ENCODE results near the gene TMEM269.
"Not testable (repeated sequence)": the region's sequence is repeated elsewhere in the genome, so short reads cannot be mapped to it uniquely, and the experiment has no call there.

The TMEM269 gene

GRCh38 chr1:42777852-42778251 is 6.9 kb upstream of the TMEM269 start:
- DNase-seq = peak in 1 of 2 donors; percentile 33

GRCh38 chr1:42779725-42780124 is 5.1 kb upstream of the TMEM269 start:
- no peak for DNase-seq

DNA sequence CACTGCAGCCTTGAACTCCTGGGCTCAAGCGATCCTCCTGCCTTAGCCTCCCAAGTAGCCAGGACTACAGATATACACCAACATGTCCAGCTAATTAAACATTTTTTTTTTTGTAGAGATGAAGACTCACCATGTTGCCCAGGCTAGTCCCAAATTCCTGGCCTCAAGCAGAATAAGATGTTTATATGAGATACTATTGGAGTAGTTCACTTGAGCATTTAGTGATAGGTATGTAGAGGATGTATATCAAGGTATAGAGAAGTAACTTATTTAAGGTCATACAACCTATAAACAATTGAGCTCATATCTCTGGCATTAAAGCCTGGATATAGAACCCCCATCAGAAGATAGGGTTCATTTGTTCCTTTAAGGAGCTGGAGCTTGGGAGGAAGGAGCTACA is 4.6 kb upstream of the TMEM269 start:
- DNase-seq = no peak

GRCh38 chr1:42783092-42783491 is 1.7 kb upstream of the TMEM269 start:
- DNase-seq = no peak

DNA sequence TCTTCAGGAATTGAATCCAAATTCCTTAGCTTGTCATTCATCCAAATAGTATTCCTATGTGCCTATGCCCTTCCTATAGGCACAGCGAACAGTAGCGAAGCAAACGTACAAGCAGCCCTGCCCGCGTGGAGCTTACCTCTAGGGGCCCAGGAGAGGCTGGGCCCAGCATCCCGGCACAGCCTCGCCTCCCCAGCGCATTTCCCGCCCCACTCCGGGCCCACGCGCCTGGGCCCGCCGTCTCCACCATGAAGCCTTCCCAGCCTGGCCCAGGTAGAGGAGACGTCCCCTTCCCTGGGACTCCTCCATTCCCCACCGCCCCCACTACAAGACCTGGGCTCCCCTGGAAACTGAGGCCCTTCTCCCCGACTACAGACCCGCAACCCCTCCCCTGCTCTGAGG is 245 bp upstream of the TMEM269 start:
- no peak for DNase-seq

- DNase-seq = no peak
These were observed 1.3 kb downstream of the TMEM269 start for GRCh38 chr1:42786097-42786496.

- DNase-seq = no peak
These were observed 3.2 kb downstream of the TMEM269 start for GRCh38 chr1:42788021-42788420.

DNA sequence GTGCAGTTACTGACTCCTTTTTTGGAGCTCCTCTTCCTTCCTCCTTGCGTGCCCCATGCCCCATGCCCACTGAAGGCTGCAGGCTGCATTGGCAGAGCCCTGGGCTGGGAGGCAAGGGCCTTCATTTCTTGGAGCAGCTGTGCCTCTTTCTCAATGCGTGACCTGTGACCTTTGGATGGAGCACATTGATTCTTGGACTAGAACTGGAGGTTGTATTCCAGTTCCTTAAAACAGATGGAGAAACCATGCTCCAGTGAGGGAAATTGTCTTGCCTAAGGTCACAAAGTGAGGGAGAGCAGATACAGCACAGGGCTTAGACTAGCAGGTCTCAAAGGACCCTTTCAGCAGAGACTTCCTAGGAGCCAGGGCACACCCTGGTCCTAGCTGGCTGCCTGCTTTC is 9.0 kb downstream of the TMEM269 start:
- no peak for DNase-seq

- DNase-seq = no peak
These were observed 12.6 kb downstream of the TMEM269 start for GRCh38 chr1:42797414-42797813.

- DNase-seq = no peak
These were observed 13.2 kb downstream of the TMEM269 start for GRCh38 chr1:42797979-42798378.

- no peak for DNase-seq
These were observed 17.2 kb downstream of the TMEM269 start for GRCh38 chr1:42801832-42802473.

- no peak for DNase-seq
These were observed 21.4 kb downstream of the TMEM269 start for GRCh38 chr1:42806171-42806570.

DNA sequence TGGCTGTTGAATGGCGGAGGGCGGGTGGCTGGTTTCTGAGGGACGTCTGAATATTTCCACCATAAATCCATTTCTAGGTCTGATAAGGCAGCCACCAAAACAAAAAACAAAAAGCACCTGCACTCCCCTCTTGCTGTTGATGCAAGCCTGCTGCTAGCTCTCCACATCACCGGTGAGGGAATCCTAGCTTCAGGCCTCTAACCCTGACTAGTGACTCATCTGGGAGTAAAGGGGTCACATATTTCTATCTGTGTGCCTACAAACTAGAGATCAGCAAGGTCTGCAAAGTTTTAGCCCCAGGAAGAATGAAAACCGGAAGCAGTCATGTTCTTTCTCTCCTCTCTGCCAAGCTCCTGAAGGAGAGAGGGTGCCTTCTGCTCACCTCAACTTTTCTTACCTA is 21.8 kb downstream of the TMEM269 start:
- no peak for DNase-seq

- no peak for DNase-seq
These were observed 22.4 kb downstream of the TMEM269 start for GRCh38 chr1:42807056-42807668.

- DNase-seq = not testable (repeated sequence)
These were observed 30.0 kb downstream of the TMEM269 start for GRCh38 chr1:42814815-42815214.

DNA sequence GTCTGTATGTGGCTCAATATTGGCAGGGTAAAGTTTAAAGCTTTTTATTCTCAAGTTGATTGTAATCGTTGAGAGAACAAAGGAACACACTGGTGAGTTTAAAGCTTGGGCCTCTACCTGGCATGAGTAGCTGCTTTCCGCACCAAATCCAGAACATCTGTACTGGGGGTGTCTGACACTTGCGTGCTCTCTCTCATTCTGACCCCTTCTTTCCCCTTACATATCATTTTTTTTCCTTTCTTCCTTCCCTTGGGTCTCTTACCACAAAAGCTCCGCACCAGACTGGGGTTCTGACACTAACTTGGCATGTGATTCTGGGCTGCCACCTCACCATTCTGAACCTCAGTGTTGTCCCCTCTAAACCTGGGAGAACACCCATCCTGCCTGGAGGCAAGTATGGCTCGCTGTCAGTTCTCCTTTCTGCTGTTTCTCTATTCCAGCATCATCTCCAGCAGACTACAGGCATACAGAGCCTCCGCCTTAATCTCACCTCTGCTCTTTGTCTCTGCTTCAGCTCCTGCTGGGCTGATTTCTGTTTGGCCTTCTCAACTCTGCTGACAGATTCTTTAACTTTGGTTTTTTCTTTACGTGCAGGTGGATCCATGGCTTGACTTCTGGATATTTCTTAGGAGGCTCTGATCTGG is 31.3 kb downstream of the TMEM269 start:
- DNase-seq = peak in 1 of 2 donors; percentile 11

DNA sequence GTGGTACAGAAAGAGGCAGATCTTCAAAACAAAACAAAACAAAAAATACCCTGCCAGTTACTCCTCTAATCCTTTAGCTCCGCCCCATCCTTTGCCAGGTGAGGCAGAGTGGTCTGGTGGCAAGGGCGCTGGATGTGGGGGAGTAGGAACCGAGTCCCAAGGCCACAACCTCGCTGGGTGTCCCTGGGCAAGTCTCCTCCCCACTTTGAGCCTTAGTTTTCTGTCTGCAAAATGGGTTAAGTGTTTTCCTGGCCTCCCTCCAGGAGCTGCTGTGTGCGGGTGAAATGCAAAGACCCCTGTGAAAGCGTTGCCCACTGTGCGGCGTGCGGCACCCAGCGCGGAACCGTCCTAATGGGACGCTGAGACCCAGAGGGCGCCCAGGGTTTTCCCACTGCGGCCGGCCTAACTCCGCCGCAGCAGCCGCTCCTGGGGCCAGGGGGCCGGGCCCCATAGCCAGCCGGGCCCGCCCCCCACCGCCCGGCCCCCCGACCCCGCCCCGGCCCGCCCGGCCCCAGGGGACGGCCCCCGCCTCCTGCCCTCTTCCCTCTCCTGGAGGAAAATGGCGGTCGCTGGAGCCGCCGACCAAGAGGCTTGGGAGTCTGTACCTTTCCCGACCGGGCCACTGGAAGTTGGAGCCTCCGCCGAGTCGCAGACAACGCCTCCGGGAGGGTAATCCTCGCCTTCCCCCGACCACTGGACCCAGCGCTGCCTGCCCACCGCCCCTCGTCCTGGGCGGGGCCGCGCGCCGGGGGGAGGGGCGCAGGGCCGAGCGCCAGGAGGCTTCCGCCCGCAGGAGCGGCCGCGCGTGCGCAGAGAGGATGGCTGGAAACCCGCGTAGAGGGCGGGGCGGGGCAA is 32.0 kb downstream of the TMEM269 start, which contains the start of the genes ERMAP and SVBP:
ERMAP (plus strand) TSS at position 538 of the 855 bp plus-strand sequence. CDS start 13,327 bp downstream, outside the sequence.
SVBP (minus strand) TSS at position 813 of the 855 bp plus-strand sequence. CDS start 853 bp downstream, outside the sequence.
- peak; percentile 95 for DNase-seq

- DNase-seq = no peak
These were observed 32.6 kb downstream of the TMEM269 start for GRCh38 chr1:42817440-42817767.

DNA sequence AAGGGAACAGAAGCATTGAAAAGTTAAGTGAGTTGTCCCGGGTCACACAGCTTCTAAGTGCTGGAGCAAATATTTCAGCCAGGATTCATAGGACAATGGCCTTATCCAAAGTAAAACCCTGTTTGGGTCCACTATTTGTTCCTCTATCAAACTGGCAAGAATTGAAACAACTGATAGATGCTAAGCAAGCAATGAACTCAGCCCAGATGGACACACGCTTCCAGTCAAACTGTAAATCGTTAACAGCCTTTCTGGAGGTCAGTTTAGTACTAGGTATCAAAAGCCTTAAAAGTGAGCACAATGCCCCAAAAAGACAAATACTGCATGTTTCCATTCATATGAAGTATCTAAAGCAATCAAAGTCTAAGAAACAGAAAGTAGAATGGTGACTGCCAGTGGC is 33.2 kb downstream of the TMEM269 start:
- DNase-seq = no peak

- no peak for DNase-seq
These were observed 36.0 kb downstream of the TMEM269 start for GRCh38 chr1:42820813-42821212.

DNA sequence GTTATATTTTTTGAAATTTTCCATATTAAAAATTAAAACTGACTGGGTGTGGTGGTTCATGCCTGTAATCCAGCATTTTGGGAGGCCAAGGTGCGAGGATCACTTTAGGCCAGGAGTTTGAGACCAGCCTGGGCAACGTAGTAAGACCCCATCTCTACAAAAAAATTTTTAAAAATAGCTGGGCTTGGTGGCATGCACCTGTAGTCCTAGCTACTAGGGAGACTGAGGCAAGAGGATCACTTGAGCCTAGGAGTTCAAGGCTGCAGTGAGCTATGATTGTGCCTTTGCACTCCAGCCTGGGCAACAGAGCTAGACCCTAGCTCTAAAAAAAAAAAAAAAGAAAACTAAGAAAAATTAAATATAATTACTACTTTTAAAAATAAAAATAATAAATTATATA is 36.9 kb downstream of the TMEM269 start:
- no peak for DNase-seq

DNA sequence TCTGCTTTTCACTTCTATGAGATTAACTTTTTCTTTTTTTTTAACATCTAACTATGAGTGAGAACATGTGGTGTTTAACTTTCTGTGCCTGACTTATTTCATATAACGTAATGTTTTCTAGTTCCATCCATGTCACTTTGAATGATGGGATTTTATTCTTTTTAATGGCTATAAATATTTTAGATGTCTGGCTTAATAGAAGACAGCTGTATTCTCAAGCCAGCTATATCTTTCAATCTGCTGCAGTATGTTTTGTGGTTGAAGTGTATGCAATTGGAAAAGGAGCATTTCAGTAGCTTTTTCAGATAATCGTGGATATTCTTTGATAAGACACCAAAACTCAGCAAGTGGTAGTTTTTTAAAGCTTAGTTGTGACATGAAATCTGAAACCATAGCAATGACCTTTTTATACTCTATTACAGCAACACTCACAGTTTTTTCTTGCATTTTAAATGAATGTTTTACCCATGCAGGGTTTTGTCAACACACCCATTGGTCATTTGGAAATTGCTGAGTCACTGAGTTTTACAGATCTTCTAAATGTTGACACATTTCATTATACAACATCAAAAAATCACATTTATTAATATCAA is 38.1 kb downstream of the TMEM269 start:
- no peak for DNase-seq

GRCh38 chr1:42824481-42825035 is 39.8 kb downstream of the TMEM269 start:
- DNase-seq = no peak
